Transverse colon (tissue), 4 donors: ENCODE data around the gene SCNN1A.

Source experiments
- CTCF ChIP-seq, 5 experiments: fragments of 200-600 bp in 3 of 5; fragments of 450-650 bp in 2 of 5; sonication (generic) in 3 of 5; IDR thresholded peaks; 1 replicate in 2 of 5; 2 replicates in 3 of 5; pipeline ENCODE4 v1.5.1; 2016 to 2017; ENCODE audit warnings: antibody characterized with exemption in 5 of 5, inconsistent platforms in 3 of 5, mild to moderate bottlenecking in 2 of 5, moderate library complexity in 1 of 5
- EP300 ChIP-seq: sonication (generic); formaldehyde crosslinking; IDR thresholded peaks from one replicate; pipeline ENCODE4 v1.6.1; 2017; ENCODE audit warnings: antibody characterized with exemption, low read depth
- POLR2A ChIP-seq: fragments of 450-650 bp; IDR thresholded peaks from one replicate; pipeline ENCODE4 v1.6.1; 2016; ENCODE audit warnings: antibody characterized with exemption, mild to moderate bottlenecking, moderate library complexity
- POLR2AphosphoS5 ChIP-seq, 3 donors: sonication (generic); formaldehyde crosslinking; IDR thresholded peaks; one replicate each; pipeline ENCODE4 v1.6.1; 2016; ENCODE audit warnings: antibody characterized with exemption in 3 of 3

- TF ChIP-seq CTCF (IDR thresholded peaks at IDR 0.05) (peak; percentile 28 to 74 (median 47)), POLR2A (peak; percentile 10), POLR2AphosphoS5 (IDR thresholded peaks at IDR 0.05) (peak in 2 of 3 donors; percentile 33 to 59), EP300 (no peak)
Measured at GRCh38 chr12:6335451-6336078, 39.8 kb downstream of the SCNN1A start.
